ELR (cell line): Measurements from ENCODE around the gene SFT2D1.
A peak's percentile ranks its signal among the peaks of the same experiment; 100 is the strongest.

Source experiments
- DNase-seq: peaks from one replicate; pipeline ENCODE4 v3.0.0-alpha.2; 2015; ENCODE audit warnings: low read depth

SFT2D1 gene

GRCh38 chr6:166333172-166333995 lies 9.0 kb downstream of the SFT2D1 start:
- DNase-seq: no peak

GRCh38 chr6:166331503-166332415 lies 10.6 kb downstream of the SFT2D1 start:
- no peak for DNase-seq

GRCh38 chr6:166330612-166331011 lies 11.7 kb downstream of the SFT2D1 start:
- peak; percentile 22 for DNase-seq

- DNase-seq: no peak
Observed at GRCh38 chr6:166325383-166326042, 16.8 kb downstream of the SFT2D1 start.

GRCh38 chr6:166323395-166323794 lies 18.9 kb downstream of the SFT2D1 start:
- DNase-seq: no peak

- no peak for DNase-seq
Observed at GRCh38 chr6:166318649-166319600, 23.4 kb downstream of the SFT2D1 start.

- no peak for DNase-seq
Observed at GRCh38 chr6:166318227-166318626, 24.1 kb downstream of the SFT2D1 start.

GRCh38 chr6:166317261-166318212 lies 24.8 kb downstream of the SFT2D1 start:
- no peak for DNase-seq

- DNase-seq: no peak
Observed at GRCh38 chr6:166315436-166315835, 26.9 kb downstream of the SFT2D1 start.

GRCh38 chr6:166314454-166314853 lies 27.9 kb downstream of the SFT2D1 start:
- no peak for DNase-seq

- peak; percentile 61 for DNase-seq
Observed at GRCh38 chr6:166313255-166314070, 28.9 kb downstream of the SFT2D1 start.

- no peak for DNase-seq
Observed at GRCh38 chr6:166312832-166313231, 29.5 kb downstream of the SFT2D1 start.

GRCh38 chr6:166310634-166311033 lies 31.7 kb downstream of the SFT2D1 start:
- DNase-seq: no peak

GRCh38 chr6:166309977-166310376 lies 32.4 kb downstream of the SFT2D1 start:
- no peak for DNase-seq

GRCh38 chr6:166308769-166309589 lies 33.4 kb downstream of the SFT2D1 start:
- no peak for DNase-seq

- no peak for DNase-seq
Observed at GRCh38 chr6:166308033-166308768, 34.1 kb downstream of the SFT2D1 start, which contains the start of gene PRR18. PRR18 (minus strand) TSS chr6:166308392; CDS start chr6:166308142, 250 bp downstream.
